ENCODE measurements around the gene PIK3IP1.

- TF ChIP-seq CTCF (IDR thresholded peaks at IDR 0.05), result no peak
- TF ChIP-seq POLR2A (IDR thresholded peaks at IDR 0.05), result no peak
Observed at GRCh38 chr22:31241200-31241599, 51.1 kb downstream of the PIK3IP1 start.
